Activated T-cell treated with anti-CD3 and anti-CD28 coated beads, Interleukin-2, amount 50 U/mL, for 1 hour (primary cell): ENCODE measurements around the gene GRM3.

Experiments used
- DNase-seq: peaks from one replicate; pipeline ENCODE4 v3.0.0-alpha.2; 2020

Gene GRM3

GRCh38 chr7:86706406-86706805 is 62.7 kb downstream of the GRM3 start:
- DNase-seq: no peak

GRCh38 chr7:86708031-86708680 is 64.4 kb downstream of the GRM3 start:
- DNase-seq: no peak

GRCh38 chr7:86720306-86720705 is 76.6 kb downstream of the GRM3 start:
- no peak for DNase-seq

GRCh38 chr7:86733783-86734182 is 90.1 kb downstream of the GRM3 start:
- no peak for DNase-seq

- no peak for DNase-seq
Measured at GRCh38 chr7:86745013-86745745, 101.5 kb downstream of the GRM3 start.

GRCh38 chr7:86747698-86748097 is 104.0 kb downstream of the GRM3 start:
- DNase-seq: no peak

- no peak for DNase-seq
Measured at GRCh38 chr7:86748201-86748600, 104.5 kb downstream of the GRM3 start.

- DNase-seq: no peak
Measured at GRCh38 chr7:86748843-86749719, 105.4 kb downstream of the GRM3 start.

GRCh38 chr7:86749741-86750665 is 106.3 kb downstream of the GRM3 start:
- DNase-seq: no peak

- no peak for DNase-seq
Measured at GRCh38 chr7:86760236-86760635, 116.5 kb downstream of the GRM3 start.

GRCh38 chr7:86762129-86762528 is 118.4 kb downstream of the GRM3 start:
- DNase-seq: no peak

- DNase-seq: no peak
Measured at GRCh38 chr7:86765931-86766330, 122.2 kb downstream of the GRM3 start.

- DNase-seq: no peak
Measured at GRCh38 chr7:86768394-86768793, 124.7 kb downstream of the GRM3 start.

- no peak for DNase-seq
Measured at GRCh38 chr7:86768967-86769760, 125.5 kb downstream of the GRM3 start.

GRCh38 chr7:86773309-86773708 is 129.6 kb downstream of the GRM3 start:
- no peak for DNase-seq

GRCh38 chr7:86775203-86775602 is 131.5 kb downstream of the GRM3 start:
- no peak for DNase-seq

GRCh38 chr7:86776136-86776535 is 132.4 kb downstream of the GRM3 start:
- no peak for DNase-seq

- DNase-seq: no peak
Measured at GRCh38 chr7:86778271-86778670, 134.6 kb downstream of the GRM3 start.

GRCh38 chr7:86784765-86785164 is 141.1 kb downstream of the GRM3 start:
- DNase-seq: no peak

- DNase-seq: no peak
Measured at GRCh38 chr7:86785641-86786040, 141.9 kb downstream of the GRM3 start.

GRCh38 chr7:86786376-86786775 is 142.7 kb downstream of the GRM3 start:
- DNase-seq: no peak

GRCh38 chr7:86788948-86789347 is 145.2 kb downstream of the GRM3 start:
- no peak for DNase-seq
